ENCODE measurements around the gene AWAT1. TPM values are rescaled to one million over a fixed set of nuclear protein-coding genes. Genes with fewer than 3 reads are reported as not detected.
"Not testable (repeated sequence)": the region's sequence is repeated elsewhere in the genome, so short reads cannot be mapped to it uniquely, and the experiment has no call there.

Gene AWAT1
- total RNA-seq = not detected
- long read RNA-seq = 0 reads

DNA sequence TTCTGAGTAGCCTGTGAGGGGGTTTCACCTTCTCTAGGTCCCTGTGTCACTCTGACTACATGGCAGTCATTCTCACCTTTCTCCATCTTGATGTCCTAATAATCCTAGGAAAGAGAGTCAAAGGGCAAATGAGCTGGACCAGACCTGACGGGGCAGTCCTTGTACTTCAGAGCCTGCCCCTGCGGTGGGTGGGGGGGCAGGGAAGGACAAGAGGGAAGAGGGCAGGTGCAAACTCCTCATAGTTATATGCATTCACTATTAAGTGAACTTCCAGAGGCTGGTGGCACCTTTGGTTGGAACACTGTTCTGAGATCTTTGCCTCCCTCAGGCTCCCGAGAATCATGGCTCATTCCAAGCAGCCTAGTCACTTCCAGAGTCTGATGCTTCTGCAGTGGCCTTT lies at the start of gene AWAT1:
AWAT1 (plus strand) TSS at position 301 of the 400 bp plus-strand sequence; CDS start at position 342, 41 bp downstream.
- no peak for DNase-seq (ENCODE audit: low spot score)

DNA sequence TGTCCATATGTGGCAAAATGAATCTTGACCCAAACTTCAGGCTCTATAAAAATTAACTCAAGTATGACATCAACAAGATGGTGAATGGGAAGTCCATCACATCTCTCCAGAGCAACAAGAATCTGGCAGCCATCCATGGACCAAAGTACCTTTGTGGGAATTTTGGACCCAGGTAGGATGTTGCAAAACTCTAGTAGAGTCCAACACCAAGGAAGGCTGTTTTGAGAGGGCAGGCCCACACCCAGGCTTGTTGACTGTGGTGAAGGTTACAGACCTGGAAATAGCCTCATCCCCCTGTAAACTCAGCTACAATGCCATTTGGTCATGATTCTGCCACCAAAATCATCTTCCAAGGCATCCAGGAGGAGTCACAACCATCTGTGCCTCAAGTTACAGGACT lies 44.2 kb upstream of the AWAT1 start:
- DNase-seq (ENCODE audit: low spot score) = no peak

DNA sequence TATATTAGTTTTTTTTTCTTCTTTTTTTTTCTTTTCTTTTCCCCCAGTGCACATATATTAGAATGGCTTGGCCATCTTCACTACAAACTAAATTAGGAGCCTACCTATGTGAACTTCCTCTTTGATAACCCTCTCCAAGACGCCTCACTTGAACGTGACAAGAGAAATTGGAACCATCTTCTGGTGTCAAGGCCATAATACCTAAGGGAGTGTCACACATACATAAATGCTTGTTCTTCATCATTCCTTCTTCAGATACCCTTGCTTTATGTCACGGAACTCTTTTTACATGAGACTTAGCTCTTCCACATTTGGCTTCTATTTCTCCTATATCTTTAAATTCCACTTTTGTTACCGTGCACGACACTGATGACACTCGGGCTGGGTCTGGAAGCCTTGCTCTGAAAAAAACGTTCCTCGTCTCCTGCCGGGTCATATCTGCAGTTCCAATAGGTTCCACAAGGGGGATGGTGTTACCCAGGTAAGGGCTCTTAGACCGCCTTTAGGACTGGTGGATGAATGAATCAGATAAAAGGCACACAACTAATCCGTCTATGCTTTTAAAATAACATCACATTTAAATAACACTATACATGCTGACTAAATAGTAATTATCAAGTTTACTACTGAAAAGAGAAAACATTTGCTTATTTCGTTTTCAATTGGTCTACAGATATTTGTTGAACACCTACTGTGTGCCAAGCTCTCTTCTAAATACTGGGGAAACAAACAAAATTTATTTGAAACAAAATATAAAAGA lies 37.3 kb upstream of the AWAT1 start:
- DNase-seq (ENCODE audit: low spot score) = no peak

DNA sequence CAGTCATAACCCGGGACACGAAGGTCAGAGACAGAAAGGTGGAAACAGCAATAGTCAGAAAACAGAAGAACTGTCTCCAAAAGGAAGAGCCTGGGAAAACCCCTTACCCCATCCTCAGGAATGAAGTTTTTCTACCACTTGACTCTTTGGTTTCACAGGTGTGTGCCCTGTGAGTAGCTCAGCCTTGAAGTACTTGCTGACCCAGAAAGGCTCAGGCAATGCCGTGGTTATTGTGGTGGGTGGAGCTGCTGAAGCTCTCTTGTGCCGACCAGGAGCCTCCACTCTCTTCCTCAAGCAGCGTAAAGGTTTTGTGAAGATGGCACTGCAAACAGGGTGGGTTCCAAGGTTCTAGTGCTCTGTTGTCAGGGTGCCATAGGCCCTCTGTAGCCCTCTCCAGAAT lies 32.7 kb upstream of the AWAT1 start:
- no peak for DNase-seq (ENCODE audit: low spot score)

DNA sequence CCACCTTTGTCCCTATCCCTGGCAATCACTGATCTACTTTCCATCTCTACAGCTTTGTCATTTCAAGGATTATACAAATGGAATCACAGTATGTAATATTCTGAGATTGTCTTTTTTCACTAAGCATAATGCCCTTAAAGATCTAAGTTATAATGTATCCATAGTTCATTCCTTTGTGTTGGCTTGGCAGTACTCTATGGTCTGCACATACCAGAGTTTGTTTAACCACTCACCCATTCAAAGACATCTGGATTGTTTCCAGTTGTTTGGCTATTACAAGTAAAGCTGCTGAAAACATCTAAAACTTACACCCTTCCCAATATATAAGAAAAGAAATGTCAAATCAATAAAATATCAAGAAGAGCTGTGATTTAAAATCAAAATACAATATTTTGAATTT lies 26.0 kb upstream of the AWAT1 start:
- no peak for DNase-seq (ENCODE audit: low spot score)

DNA sequence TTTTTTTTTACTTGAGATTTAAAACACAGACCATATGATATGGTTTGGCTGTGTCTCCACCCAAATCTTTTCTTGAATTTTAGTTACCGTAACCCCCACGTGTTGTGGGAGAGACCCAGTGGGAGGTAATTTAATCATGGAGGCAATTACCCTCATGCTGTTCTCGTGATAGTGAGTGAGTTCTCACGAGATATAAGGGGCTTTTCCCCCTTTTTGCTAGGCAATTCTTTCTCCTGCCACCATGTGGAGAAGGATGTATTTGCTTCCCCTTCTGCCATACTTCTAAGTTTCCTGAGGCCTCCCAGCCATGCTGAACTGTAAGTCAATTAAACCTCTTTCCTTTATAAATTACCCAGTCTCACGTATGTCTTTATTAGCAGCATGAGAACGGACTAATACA lies 24.9 kb upstream of the AWAT1 start:
- not testable (repeated sequence) for DNase-seq (ENCODE audit: low spot score)

DNA sequence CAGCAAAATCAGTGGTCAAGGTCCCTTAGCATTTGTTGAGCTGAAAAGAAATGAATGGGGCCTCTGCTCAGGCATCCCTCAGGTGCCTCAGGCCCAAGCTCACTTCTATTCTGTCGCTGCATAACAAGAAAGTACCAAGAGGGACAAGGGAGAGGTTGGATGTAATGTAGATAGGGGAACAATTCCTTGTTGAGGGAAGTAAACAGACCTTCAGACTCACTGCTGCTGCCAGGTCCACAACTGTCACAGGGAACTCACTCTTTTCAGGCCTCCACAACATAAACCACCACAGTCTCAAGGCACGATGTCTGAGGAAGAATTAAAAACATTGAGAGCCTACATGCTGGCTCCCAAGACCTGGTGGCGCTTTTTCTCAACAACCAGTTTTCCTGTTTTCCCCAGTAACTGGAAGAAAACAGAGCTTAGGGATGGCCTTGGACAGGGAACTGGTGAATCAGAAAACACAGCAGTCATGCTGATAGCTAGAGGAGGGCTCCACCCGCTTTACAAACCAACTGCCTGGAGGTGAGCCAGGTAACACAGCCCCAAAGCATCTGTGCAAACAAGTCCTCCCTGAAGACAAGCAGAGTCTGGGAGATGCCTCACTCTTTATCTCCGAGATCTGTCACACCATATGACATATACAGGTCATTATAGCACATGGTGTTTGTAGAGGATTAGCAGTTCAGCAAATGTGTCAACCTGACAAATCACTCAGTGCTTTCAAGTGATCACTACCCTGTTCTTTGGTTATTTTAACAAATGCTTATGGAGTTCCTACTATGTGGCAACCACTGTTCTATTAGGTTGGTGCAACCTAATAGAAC lies 14.3 kb upstream of the AWAT1 start:
- no peak for DNase-seq (ENCODE audit: low spot score)

DNA sequence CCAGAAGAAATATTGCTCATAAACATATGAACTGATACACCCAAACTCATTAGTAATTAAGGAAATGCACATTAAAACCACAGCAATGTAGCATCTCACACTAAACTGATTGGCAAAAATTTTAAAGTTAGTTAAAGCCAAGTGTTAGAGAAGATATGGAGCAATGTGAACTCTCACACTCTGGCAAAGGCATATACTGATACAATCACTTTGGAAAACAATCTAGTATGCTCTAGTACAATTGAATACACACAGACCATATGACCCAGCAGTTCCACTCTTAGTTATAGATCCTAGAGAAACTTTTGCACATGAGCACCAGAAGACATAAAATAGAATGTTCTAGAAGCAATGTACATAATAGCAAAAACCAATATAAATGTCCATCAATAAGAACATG lies 8.4 kb upstream of the AWAT1 start:
- DNase-seq (ENCODE audit: low spot score) = no peak

DNA sequence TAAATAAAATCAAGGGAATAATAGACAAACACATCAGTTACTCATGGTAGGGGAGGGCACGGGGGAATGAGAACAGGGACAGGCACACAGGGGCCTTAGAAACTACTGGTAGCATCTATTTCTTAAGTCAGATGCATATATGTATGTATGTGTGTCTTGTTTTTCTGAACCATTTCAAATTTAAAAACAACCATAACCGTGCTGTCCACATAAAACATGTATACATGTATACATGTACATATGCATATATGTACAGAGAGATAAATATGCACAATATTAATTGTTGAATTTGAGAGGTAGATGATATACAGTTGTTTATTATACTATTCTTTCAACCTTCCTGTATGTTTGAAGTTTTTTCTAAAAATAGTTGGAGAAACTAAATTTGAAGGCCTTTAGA lies 7.8 kb upstream of the AWAT1 start:
- DNase-seq (ENCODE audit: low spot score) = no peak

DNA sequence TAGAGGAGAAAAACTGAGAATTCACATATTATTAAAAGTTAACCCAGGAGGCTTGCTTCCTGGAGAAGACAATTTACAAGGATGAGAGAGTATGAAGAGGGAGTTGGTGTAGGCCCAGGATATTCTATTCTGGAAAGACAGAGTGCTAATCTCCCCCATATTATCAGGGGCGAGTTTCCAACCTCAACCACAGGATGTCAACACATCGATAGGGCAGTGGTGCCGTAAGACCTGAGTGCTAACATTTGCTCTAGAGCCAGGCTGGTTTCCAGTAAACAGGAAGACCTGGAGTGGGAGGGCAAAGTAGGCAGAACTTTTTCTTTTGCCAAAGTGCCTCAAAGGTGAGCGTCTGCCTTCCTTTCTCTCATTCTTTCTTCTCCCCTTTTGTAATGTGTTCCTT lies 2.8 kb upstream of the AWAT1 start:
- DNase-seq (ENCODE audit: low spot score) = no peak

DNA sequence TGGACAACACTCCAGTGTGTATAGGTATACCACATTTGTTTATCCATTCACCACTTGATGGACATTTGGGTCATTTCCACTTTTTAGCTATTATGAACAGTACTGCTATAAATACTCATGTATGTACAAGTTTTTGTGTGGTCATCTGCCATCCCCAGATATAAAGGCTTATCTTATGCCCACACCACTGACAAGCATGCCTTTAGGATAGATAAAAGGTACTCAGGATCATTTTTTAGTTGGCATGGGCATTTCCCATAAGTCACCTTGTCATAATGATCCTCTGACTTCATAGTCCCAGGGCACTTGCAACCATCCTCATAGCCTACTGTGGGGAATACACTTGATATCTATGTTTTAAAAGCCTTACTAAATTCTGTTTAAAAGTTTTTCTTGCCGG lies 6.3 kb downstream of the AWAT1 start:
- DNase-seq (ENCODE audit: low spot score) = no peak

DNA sequence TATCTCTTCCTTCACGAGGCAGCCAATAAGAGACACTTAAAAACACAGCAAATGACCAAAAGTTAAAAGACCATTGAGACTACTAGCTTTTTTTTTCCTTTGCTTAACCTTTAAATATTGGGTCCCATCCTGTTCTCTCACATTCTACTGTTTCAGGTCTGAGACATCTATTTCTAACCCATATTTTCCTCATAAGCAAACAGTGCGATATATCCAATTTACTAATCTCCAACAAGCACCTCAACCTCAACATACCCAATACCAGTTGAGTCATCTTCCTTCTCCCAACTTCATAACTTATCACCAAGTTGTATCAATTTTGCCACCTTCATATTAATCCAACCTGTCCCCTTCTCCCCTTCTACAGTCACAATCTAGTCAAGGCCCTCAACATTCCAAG lies 7.0 kb downstream of the AWAT1 start:
- no peak for DNase-seq (ENCODE audit: low spot score)

DNA sequence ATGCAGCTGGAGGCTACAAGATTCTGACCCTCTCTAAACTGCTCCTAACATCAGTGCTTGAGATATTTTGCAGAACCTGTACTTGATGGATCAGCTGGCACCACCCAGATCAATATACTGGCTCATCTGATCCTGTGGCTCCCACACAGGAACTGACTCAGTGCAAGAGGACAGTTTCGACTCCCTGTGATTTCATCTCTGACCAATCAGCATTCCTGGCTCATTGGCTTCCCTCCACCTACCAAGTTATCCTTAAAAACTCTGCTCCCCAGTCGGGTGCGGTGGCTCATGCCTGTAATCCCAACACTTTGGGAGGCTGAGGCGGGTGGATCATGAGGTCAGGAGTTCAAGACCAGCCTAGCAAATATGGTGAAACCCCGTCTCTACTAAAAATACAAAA lies 9.1 kb downstream of the AWAT1 start:
- DNase-seq (ENCODE audit: low spot score) = not testable (repeated sequence)

DNA sequence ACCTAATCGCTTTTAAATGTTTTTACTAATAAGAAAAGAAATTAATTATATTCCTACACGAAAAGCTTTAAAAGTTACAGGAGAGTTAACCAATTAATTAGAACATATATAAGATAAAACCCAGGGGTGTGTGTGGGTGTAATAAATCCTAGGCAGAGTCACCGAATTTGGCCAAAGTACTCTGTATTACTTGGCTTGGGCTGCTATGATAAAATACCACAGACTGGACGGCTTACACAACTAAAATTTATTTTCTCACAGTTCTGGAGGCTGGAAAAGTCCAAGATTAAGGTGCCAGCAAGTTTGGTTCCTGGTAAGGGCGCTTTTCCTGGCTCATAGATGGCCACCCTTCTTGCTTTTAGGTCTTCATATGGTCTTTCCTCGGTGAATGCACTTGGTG lies 10.4 kb downstream of the AWAT1 start:
- no peak for DNase-seq (ENCODE audit: low spot score)

DNA sequence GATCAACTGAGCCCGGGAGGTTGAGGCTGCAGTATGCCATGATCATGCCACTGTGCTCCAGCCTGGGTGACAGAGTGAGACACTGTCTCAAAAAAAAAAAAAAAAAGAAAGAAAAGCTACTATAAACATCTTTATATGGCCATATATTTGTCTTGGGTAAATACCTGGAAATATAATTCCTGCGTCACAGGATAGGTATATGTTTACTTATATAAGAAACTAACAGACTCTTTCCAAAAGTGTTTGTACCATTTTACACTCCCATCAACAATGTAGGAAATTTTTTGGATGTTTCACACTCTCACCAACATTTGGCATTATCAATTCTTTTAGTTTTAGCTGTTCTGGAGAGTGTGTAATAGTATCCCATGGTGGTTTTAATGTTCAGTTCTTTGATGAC lies 12.8 kb downstream of the AWAT1 start:
- DNase-seq (ENCODE audit: low spot score) = no peak

DNA sequence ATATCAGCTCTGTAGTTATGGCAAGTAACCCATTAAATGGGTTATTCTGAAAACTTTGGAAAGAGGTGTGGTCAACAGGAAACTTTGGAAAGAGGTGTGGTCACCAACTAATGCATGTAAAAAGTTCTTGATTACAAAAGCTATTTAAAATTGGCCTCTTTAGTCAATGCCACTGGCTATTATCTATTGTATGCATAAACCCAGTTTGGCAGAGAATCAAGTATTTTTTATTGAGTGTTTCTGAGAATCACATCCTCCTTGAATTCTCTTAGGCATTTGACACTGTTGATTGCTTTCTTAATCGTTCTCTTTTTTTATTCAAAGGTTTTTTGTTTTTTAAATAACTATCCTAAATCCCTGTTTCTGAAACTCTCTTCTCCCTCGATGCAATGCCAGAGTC lies 18.0 kb downstream of the AWAT1 start:
- no peak for DNase-seq (ENCODE audit: low spot score)

DNA sequence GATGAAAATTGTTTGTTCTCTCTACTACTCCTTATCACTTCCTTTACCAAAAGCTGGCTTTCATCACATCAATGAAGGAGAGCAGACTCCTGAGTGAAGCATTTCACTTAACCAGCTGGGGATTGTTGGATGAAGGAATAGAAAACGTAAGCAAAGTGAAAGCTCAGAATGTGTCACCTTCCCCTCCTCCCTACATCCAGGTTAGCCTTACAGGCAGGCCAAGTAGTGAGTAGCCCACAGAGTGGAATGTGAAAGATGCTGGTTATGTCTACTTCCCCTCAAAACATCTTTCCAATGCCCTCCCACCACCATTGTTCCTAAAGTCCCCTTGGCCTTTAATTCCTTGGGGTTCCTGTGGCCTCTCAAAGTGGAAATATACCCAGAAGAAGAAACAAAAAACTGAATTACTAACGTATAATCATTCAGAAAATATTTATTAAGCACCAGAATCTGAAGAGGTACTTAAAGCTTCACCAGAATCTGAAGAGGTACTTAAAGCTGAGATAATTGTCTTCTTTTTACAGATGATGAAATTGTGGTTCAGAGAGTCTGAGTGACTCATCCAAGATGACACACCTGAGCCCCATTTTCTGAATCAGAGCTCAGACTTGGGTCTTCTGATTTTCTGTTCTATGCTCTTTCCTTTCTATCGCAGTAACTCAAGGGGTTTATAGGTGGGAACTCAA lies 19.1 kb downstream of the AWAT1 start:
- no peak for DNase-seq (ENCODE audit: low spot score)

DNA sequence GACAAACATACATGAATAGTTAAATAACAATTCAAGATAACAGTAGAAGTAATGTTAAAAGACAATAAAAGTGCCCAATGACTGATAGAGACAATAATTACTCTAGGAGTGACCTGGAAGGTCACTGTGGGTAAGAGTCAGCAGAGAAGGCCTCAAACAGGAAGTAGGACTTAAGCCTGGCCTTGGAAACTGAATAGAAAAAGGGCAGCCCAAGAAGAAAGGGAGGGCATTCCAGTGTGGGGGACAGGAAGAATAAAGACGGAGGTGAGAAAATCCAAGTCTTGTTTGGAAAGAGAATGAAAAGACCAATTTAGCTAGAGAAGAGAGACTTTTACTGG lies 19.6 kb downstream of the AWAT1 start:
- DNase-seq (ENCODE audit: low spot score) = no peak

DNA sequence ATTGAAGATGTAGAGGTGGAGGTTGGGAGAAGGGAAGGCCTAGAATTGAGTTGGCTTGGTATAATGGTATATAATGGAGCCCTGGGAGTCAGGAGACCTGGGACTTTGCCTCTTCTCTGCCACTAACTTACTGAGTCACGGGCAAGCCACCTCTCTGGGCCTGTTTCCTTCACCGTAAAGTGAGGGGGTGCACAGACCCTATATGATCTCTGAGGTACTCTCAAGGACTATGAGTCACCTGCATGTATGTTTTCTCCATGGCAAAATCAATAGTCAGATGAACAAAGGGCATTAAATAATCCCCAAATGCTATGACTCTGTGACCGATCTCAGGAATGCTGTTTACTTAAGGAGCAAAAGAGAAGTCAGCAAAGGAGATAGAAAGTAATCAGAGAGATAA lies 20.5 kb downstream of the AWAT1 start:
- DNase-seq (ENCODE audit: low spot score) = no peak

DNA sequence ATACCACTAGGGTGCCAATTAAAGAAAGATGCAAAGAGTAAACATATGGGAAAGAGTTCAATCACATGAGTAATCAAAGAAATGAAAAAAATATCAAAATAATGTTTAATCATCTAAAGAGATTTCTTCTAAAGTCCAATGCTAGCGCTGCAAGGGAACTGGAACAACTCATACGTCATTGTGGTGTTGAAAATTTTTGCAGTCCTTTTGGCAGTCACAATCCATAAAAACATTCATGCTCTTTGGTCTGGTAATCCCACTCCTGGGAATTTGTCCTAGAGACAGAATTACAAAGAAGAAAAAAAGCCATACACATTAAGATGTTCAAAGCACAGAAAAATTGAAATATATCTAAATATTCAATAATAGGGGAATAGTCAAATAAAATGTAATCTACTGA lies 21.0 kb downstream of the AWAT1 start:
- DNase-seq (ENCODE audit: low spot score) = no peak

DNA sequence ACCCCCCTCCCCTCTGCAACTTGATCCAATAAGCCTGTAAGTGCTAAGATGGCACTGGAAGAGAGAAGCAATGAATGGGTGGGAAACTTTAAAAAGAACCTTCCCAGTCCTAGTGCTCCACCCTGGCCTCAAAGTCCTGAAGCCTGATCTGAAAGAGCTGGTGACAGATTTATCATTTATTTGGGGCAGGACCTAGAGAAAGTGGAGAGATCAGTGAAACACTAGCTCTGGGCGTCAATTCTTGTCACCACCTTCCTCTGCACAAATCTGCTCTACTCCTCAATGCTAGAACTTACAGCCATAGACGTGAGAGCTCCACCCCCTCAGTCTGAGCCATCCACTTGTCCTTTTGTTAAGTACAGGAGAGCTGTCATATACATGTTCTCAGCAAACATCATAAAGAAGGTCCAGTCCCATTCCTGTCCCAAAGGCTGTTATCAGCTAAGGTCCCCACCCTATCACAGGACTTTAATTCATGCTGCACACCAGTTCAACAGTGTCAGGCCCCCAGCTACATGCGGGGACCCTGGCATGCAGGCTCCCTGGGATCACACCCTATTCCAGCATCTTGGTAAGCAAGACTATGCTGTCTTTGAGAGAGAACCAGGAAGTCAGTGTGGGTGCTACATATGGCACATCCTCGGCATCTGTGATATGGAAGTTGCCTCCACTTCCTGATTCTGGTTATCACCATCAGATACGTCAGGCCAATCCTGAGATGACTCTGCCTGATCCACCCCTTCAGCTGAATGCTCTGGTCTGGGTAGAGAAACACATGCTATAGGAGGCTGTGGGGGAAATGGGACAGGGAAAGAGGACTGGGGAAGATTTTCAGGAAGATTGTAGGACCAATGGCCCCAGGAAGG lies 23.2 kb downstream of the AWAT1 start:
- no peak for DNase-seq (ENCODE audit: low spot score)
